ENCODE results near the gene FRK.

DNA sequence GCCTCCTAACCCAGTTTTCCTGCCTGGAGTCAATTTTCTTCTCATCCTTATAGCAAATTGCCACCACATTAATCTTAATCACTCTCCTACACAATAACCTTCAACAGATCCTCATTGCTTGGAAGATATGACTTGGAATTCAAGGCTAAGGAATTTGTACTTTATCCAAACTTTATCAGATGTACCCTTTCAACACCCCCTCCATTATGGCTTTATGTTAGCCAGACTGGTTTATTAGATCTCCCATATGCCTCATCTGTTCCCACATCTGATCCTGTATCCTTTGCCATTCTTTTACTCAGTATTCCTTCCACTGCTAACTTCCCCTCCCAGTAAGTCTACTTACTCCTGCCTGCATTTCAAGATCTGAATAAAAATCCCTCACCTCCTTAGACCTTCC, 4.0 kb upstream of the FRK start:
- no peak for TF ChIP-seq POLR2A (IDR thresholded peaks at IDR 0.05; ENCODE audit: low read depth, low read length)
- no peak for TF ChIP-seq TAF1 (IDR thresholded peaks at IDR 0.05; ENCODE audit: low read depth, low read length)
- no peak for TF ChIP-seq POLR2AphosphoS5 (IDR thresholded peaks at IDR 0.05; ENCODE audit: low read depth, low read length)
- no peak for TF ChIP-seq SPI1 (IDR thresholded peaks at IDR 0.05; ENCODE audit: low read depth, low read length)
- TF ChIP-seq POU2F2 (IDR thresholded peaks at IDR 0.05; ENCODE audit: low read depth, low read length), result no peak

Data from GM12891 (cell line).